HG03378 (cell line): ENCODE data around the gene CYP2E1.
"Not testable (repeated sequence)": the region's sequence is repeated elsewhere in the genome, so short reads cannot be mapped to it uniquely, and the experiment has no call there.

ENCODE experiments used
- ATAC-seq: cut with Tn5 transposase; IDR thresholded peaks from one replicate; pipeline ENCODE4 v1.9.1; 2021; ENCODE audit warnings: mild to moderate bottlenecking, moderate library complexity; ENCODE audit not compliant: unreplicated experiment

CYP2E1 gene

GRCh38 chr10:133568831-133569527 is 41.8 kb downstream of the CYP2E1 start:
- ATAC-seq, result not testable (repeated sequence)

GRCh38 chr10:133569801-133570200 is 42.6 kb downstream of the CYP2E1 start:
- ATAC-seq, result not testable (repeated sequence)

- ATAC-seq, result not testable (repeated sequence)
Measured at GRCh38 chr10:133572055-133572454, 44.9 kb downstream of the CYP2E1 start.

- not testable (repeated sequence) for ATAC-seq
Measured at GRCh38 chr10:133573460-133573859, 46.3 kb downstream of the CYP2E1 start.

- not testable (repeated sequence) for ATAC-seq
Measured at GRCh38 chr10:133577037-133577436, 49.9 kb downstream of the CYP2E1 start.
